GM12872 (cell line): ENCODE data around the gene DZIP3.

Source experiments
- CTCF ChIP-seq: IDR thresholded peaks from 3 replicates; pipeline ENCODE4 v1.5.1; 2011; ENCODE audit warnings: low read depth, mild to moderate bottlenecking, low read length, moderate library complexity; ENCODE audit not compliant: insufficient read depth

Gene DZIP3

GRCh38 chr3:108620250-108620649 is 30.7 kb downstream of the DZIP3 start:
- TF ChIP-seq CTCF: no peak

GRCh38 chr3:108623504-108623903 is 34.0 kb downstream of the DZIP3 start:
- TF ChIP-seq CTCF: no peak

GRCh38 chr3:108629974-108630373 is 40.5 kb downstream of the DZIP3 start:
- no peak for TF ChIP-seq CTCF

- TF ChIP-seq CTCF: no peak
Measured at GRCh38 chr3:108642526-108642925, 53.0 kb downstream of the DZIP3 start.

GRCh38 chr3:108645364-108645763 is 55.8 kb downstream of the DZIP3 start:
- TF ChIP-seq CTCF: no peak

GRCh38 chr3:108661699-108662098 is 72.2 kb downstream of the DZIP3 start:
- no peak for TF ChIP-seq CTCF

GRCh38 chr3:108662142-108662738 is 72.7 kb downstream of the DZIP3 start:
- peak; percentile 61 for TF ChIP-seq CTCF
